DMS 273 treated with DMSO at 0.1 percent for 48 hours (cell line): Measurements from ENCODE around the gene PALM.
"Not testable (repeated sequence)": the region's sequence is repeated elsewhere in the genome, so short reads cannot be mapped to it uniquely, and the experiment has no call there.

Experiments used
- DNase-seq: peaks from one replicate; lab custom pipeline; 2025; lab: John Stamatoyannopoulos, UW

The PALM gene

DNA sequence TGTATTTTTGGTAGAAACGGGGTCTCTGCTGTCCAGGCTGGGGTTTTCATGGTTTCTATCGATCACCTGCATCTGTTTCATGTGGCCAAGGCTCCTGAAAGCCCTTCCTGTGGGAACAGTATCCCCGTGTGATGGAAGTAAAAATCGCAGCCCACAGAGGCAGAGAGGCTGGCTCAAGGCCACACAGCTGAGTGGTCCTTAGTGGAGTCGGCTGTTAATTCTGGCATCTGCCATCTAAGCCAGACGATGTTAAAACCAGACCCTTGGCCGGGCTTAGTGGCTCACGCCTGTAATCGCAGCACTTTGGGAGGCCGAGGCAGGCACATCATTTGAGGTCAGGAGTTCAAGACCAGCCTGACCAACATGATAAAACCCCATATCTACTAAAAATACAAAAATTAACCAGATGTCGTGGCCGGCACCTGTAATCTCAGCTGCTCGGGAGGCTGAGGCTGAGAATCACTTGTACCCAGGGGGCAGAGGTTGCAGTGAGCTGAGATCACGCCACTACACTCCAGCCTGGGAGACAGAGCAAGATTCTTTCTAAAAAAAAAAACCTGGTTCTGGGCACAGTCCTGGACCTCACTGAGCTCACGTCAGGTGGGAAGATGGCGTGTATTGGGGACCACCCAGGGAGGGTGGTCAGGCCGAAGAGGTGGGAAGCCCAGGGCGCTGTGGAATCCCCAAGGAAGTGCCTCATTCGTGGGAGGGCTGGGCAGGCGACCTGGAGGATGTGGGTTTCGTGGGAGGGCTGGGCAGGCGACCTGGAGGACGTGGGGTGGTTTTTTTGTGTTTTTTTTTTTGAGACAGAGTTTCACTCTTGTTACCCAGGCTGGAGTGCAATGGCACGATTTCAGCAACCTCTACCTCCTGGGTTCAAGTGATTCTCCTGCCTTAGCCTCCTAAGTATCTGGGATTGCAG lies 23.7 kb downstream of the PALM start:
- DNase-seq, result no peak

GRCh38 chr19:734716-735115 lies 26.0 kb downstream of the PALM start:
- DNase-seq, result no peak

DNA sequence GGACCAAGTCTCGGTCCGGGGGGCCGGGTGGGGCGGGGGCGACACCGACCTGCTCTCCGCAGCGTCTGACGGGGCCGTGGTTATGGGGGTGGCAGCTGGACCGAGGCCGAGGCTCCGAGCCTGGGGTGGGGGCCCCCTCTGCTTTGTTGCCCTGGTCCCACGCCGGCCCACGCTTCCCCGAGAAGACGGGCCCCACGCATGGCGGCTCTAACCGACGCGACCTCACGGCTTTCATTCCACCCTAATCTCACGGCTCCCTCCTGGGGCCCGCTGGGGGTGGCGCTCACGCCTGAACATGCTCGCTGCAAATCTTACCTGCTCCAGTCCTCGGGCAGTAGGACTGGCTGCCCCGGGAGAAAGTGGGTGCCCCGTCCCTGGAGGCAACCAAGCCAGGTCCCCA lies 27.4 kb downstream of the PALM start:
- DNase-seq, result no peak

- DNase-seq, result no peak
Observed at GRCh38 chr19:737591-738093, 28.9 kb downstream of the PALM start.

DNA sequence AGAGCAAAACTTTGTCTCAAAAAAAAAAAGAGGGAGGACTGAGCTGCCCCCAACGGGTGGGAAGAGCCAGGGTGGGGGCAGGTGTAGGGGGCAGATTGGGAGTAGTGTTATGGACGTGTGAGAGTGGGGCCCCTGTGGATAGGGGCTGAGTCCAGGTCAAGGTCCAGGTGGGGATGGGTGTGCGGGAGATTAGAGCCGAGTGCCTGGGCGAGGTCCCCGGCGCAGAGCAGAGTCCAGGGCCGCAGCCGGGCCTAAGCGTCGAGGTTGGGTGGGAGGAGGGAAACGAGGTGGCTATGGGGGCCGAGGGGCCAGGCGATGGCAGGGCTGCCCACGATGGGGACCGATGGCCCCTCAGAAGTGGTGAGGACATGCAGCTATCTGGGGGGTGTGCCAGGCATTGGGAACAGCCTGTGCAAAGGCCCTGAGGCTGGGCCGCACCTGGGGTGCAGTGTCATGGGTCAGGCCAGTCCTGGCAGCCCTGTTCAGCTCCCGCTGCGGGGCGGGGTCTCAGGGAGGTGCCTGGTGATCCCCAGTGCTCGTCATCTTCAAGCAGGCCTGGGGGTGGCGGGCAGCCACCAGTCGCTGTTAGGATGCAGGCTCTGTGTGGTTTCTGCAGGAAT lies 29.9 kb downstream of the PALM start:
- no peak for DNase-seq

- no peak for DNase-seq
Observed at GRCh38 chr19:739998-740715, 31.4 kb downstream of the PALM start.

DNA sequence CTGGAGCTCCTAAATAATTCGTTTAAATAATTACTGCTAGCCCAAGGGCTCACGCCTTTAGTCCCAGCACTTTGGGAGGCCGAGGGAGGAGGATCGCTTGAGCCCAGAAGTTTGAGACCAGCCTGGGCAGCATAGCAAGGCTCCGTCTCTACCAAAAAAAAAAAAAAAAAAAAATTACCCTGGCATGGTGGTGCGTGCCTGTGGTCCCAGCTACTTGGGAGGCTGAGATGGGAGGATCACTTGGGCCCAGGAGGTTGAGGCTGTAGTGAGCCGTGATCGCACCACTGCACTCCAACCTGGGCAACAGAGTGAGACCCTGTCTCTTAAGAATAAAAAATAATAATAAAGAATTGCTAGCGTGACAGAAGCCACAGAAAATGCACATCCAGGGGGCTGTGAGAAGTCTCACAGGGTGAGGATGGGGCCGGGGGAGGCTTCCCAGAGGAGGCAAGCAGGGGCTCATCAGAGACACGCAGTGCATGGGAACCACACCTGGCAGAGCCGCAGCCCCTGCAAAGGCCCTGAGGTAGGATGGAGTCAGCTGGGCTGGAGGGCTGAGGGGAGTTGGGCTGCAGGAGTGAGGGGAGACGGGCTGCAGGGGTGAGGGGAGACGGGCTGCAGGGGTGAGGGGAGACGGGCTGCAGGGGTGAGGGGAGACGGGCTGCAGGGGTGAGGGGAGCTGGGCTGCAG lies 32.2 kb downstream of the PALM start:
- DNase-seq, result not testable (repeated sequence)

DNA sequence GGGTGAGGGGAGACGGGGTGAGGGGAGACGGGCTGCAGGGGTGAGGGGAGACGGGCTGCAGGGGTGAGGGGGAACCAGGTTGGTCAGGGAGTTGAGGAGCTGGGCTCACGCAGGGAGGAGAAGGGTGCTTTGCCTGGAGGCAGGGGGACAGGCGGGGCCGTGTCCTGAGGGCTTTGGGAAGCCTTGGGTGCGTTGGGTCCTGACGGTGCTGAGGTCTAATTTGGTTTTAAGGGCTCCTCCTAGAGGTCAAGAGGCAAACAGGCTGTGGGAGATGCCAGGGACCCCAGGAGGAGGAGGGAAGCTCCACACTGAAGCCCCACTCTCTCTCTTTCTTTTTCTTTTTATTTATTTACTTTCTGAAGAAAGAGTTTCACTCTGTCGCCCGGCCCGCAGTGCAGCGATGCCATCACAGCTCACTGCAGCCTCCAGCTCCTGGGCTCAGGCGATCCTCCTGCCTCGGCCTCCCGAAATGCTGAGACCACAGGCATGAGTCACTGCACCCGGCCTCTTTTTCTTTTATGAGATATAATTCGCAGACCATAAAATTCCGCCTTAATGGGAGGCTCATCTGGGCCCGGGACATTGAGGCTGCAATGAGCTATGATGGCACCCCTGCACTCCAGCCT lies 32.9 kb downstream of the PALM start:
- DNase-seq, result no peak

- DNase-seq, result no peak
Observed at GRCh38 chr19:742540-743075, 33.9 kb downstream of the PALM start.

DNA sequence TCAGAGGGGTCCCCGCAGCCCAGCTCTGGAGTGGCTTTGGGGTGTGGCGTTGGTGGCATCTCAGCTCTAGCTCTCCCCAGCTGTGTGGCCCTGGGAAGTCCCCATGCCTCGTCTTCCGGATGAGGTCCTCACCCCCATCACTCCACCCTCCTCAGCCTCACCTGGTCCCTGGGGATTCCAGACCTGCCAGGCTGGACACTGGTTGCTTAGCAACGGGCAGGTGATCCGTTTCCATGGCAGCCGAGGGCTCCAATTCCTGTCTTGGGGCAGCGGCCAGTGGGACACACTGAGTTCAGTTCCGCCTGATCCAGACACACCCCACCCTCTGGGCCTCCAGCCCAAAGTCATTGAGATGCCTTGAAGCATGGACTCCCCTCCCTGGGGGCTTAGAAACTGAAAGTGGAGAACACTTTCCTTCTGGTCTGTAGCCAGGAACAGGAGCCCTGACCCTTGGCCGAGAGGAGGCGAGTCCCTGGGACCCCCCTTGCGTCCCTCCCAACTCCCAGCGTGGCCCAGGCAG lies 34.5 kb downstream of the PALM start:
- no peak for DNase-seq

DNA sequence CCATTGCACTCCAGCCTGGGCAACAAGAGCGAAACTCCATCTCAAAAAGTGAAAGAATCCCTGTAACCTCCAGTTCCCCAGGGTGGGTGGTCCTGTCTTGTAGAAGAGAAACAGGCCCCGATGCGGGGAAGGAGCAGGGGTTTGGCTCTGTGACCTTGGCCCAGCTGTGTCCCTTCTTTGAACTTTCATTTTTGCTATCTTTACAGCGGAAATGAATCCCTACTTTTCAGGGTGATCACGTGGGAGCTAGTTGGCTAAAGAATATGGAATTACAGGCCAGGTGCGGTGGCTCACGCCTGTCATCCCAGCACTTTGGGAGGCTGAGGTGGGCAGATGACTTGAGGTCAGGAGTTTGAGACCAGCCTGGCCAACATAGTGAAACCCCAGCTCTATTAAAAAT lies 36.4 kb downstream of the PALM start:
- not testable (repeated sequence) for DNase-seq

- DNase-seq, result no peak
Observed at GRCh38 chr19:746208-746819, 37.6 kb downstream of the PALM start.

- DNase-seq, result no peak
Observed at GRCh38 chr19:746956-747355, 38.2 kb downstream of the PALM start.

DNA sequence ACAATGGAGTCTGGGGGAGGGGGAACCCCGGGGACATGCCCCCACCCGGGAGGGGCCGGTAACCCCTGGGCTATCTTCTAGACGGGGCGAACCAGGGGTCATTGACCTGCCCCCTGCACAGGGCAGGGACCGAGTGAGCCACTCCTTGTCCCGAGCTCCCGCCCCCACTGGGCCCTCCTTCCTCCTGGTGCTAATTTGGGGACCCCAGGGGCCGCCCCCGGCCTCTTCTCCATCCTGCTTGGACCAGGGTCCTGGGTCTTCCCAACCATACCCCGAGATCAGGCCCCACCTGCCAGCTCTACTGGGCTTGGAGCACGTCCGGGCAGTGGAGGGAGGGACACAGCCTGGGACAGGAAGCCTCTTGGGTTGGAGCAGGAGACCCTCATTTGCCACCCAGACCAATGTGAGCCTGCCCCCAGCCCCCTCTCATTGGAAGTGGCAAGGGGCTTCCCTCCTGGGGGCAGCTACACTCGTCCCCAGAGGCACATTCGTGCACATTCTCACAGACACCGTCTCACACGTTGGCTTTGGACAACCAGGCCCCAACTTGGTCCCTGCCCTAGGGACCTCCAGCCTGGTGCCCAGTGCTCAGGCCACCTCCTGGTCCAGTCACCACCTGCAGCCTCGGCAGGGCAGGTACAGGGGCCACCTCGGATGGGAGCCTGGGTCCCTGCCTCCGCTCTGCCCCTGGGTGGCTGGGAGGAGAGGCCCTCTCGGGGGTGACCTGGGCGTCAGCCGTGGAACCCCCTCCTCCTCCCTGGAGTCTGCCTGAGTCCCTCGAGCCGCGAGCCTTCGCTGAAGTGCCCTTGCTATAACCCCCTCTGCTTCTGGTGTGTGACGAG lies 38.9 kb downstream of the PALM start:
- no peak for DNase-seq

- no peak for DNase-seq
Observed at GRCh38 chr19:748274-748598, 39.5 kb downstream of the PALM start.

DNA sequence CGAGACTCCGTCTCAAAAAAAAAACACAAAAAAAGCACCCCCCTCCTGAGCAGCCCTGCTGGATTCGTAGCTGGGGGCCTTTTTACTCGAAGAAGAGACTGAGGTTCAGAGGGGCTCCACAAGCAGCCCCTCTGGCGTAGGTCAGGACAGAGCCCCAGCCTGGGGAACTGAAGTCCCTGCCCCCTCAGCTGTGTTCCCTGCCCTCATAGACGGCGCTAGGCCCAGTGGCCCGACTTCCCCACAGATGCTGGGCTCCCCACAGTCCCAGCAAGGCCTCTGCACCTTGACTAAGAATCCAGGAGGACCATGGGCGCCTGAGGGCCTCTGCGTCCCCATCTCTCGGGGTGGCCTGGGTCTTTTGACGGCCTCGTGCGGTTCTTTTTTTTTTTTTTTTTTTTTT lies 41.1 kb downstream of the PALM start:
- no peak for DNase-seq

GRCh38 chr19:750640-751423 lies 42.1 kb downstream of the PALM start, which contains the start of gene MISP:
MISP (plus strand) TSS chr19:751112; CDS start chr19:756947, 5,835 bp downstream.
- no peak for DNase-seq

DNA sequence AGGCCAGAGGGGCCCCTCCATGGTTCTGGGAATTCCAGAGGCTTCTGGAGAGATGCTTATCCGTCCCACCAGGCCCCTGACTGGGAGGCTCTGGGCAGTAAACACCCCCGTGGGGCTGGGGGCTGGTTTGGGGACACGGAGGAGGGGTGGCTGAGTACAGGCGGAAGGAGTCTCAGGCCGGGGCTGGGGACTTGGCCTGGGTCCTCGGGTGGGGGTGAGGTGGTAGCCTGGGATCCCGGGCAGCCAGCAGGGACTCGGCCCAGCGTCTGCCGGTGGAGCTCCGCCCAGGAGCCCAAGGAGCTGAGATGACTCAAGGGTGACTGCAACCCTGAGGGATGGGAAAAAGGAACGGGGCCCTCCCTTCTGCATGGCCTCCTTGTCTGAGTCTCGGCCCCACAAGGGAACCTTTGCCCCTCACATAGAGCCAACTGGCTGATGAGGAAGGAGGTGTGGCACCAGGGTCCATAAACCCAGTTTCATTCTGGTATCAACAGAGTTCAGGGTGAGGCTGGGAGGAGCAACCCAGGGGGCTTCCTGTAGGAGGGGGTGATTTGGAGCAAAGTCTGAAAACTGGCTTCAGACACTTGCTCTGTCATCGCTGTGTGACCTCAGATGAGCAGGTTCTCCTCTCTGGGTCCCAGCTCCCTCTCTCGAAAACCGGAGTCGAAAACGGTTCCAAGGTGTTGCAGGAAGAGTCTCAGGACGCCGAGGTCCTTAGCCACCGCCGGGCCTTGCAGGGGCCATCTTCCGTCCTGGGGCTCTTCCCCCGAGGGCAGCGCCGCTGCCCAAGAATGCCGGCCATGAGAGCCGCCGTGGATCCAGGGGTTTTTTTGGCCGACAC lies 43.0 kb downstream of the PALM start:
- no peak for DNase-seq
